ENCODE measurements around the gene CR1L. TPM values are rescaled to one million over a fixed set of nuclear protein-coding genes. Genes with fewer than 3 reads are reported as not detected.
"Not testable (repeated sequence)": the region's sequence is repeated elsewhere in the genome, so short reads cannot be mapped to it uniquely, and the experiment has no call there.

The CR1L gene
- total and polyA plus RNA-seq, 9 of the 15 experiments (the other 6 are each of a cell fraction or from before 2014, with no cell fraction given), result 10.1 to 74.8 (median 34.3) TPM

DNA sequence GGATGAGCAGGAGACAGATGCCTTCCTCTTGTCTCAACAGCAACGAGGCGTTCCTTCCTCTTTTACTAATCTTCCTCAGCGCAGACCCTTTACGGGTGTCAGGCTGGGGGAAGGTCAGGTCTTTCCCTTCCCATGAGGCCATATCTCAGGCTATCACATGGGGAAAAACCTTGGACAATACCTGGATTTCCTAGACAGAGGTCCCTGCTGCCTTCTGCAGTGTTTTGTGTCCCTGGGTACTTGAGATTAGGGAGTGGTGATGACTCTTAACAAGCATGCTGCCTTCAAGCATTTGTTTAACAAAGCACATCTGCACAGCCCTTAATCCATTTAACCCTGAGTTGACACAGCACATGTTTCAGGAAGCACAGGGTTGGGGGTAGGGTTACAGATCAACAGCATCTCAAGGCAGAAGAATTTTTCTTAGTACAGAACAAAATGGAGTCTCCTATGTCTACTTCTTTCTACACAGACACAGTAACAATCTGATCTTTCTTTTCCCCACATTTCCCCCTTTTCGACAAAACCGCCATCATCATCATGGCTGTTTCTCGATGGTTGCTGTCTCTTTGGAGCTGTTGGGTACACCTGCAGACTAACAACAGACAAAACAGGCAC, 9.3 kb upstream of the CR1L start (continued):
- TF ChIP-seq JUND (IDR thresholded peaks at IDR 0.05; ENCODE audit: borderline replicate concordance, low read depth, low read length), result peak; percentile 9; the same call in 1 of the 2 replicates
- TF ChIP-seq JUND (tag; IDR thresholded peaks at IDR 0.05; ENCODE audit: borderline replicate concordance, low read depth, low read length), result not testable (repeated sequence)
- peak; percentile 92 for TF ChIP-seq ZBTB17 (CRISPR knock-in tag; IDR thresholded peaks at IDR 0.05)
- peak; percentile 93 for TF ChIP-seq PHB2 (IDR thresholded peaks at IDR 0.05; ENCODE audit: low read depth)
- peak; percentile 62; the same call in 1 of the 2 replicates for TF ChIP-seq SMARCA5 (IDR thresholded peaks at IDR 0.05)
- peak; percentile 59; the same call in 1 of the 2 replicates for TF ChIP-seq MTA3 (IDR thresholded peaks at IDR 0.05; ENCODE audit: borderline replicate concordance)
- TF ChIP-seq ZNF175 (CRISPR knock-in tag; IDR thresholded peaks at IDR 0.05; ENCODE audit: low read depth), result peak; percentile 68; the same call in 1 of the 2 replicates
- TF ChIP-seq USF1 (CRISPR knock-in tag; IDR thresholded peaks at IDR 0.05), result 0 out of 2 replicates have a peak, but pooled peaks have one; percentile 50
- TF ChIP-seq ETV1 (tag; conservative IDR thresholded peaks at IDR 0.05; ENCODE audit: low read depth), result 0 out of 2 replicates have a peak, but pooled peaks have one; percentile 25
- peak; percentile 87 for TF ChIP-seq SMARCA4 (IDR thresholded peaks at IDR 0.05)
- peak; percentile 94; the same call in 1 of the 2 replicates for TF ChIP-seq CC2D1A (IDR thresholded peaks at IDR 0.05)
- TF ChIP-seq, protein P1, sequence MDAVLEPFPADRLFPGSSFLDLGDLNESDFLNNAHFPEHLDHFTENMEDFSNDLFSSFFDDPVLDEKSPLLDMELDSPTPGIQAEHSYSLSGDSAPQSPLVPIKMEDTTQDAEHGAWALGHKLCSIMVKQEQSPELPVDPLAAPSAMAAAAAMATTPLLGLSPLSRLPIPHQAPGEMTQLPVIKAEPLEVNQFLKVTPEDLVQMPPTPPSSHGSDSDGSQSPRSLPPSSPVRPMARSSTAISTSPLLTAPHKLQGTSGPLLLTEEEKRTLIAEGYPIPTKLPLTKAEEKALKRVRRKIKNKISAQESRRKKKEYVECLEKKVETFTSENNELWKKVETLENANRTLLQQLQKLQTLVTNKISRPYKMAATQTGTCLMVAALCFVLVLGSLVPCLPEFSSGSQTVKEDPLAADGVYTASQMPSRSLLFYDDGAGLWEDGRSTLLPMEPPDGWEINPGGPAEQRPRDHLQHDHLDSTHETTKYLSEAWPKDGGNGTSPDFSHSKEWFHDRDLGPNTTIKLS (IDR thresholded peaks at IDR 0.05; ENCODE audit: borderline replicate concordance, low read depth), result peak; percentile 17; the same call in 1 of the 2 replicates
- peak; percentile 66; the same call in 1 of the 2 replicates for TF ChIP-seq KHSRP (IDR thresholded peaks at IDR 0.05)
- peak; percentile 67; the same call in 1 of the 2 replicates for TF ChIP-seq DDX20 (tag; IDR thresholded peaks at IDR 0.05; ENCODE audit: low read depth)
- peak; percentile 89 for TF ChIP-seq HDAC3 (IDR thresholded peaks at IDR 0.05; ENCODE audit: borderline replicate concordance, partially characterized antibody)
- TF ChIP-seq RAD21 (CRISPR knock-in tag; conservative IDR thresholded peaks at IDR 0.05 in 1 of 2, IDR thresholded peaks at IDR 0.05 in 1 of 2), result peak in 1 of 2 experiments; percentile 35; a peak in 2 of 4 replicates
- 0 out of 2 replicates have a peak, but pooled peaks have one; percentile 36 for TF ChIP-seq RNF2 (IDR thresholded peaks at IDR 0.05)
- peak; percentile 6 to 79; a peak in 3 of 4 replicates for TF ChIP-seq TEAD1 (CRISPR knock-in tag; IDR thresholded peaks at IDR 0.05)
- TF ChIP-seq ZNF695 (CRISPR knock-in tag; IDR thresholded peaks at IDR 0.05), result 0 out of 2 replicates have a peak, but pooled peaks have one; percentile 25
- TF ChIP-seq ZNF140 (CRISPR knock-in tag; IDR thresholded peaks at IDR 0.05), result peak; percentile 71; the same call in 1 of the 2 replicates
- TF ChIP-seq, protein P2, sequence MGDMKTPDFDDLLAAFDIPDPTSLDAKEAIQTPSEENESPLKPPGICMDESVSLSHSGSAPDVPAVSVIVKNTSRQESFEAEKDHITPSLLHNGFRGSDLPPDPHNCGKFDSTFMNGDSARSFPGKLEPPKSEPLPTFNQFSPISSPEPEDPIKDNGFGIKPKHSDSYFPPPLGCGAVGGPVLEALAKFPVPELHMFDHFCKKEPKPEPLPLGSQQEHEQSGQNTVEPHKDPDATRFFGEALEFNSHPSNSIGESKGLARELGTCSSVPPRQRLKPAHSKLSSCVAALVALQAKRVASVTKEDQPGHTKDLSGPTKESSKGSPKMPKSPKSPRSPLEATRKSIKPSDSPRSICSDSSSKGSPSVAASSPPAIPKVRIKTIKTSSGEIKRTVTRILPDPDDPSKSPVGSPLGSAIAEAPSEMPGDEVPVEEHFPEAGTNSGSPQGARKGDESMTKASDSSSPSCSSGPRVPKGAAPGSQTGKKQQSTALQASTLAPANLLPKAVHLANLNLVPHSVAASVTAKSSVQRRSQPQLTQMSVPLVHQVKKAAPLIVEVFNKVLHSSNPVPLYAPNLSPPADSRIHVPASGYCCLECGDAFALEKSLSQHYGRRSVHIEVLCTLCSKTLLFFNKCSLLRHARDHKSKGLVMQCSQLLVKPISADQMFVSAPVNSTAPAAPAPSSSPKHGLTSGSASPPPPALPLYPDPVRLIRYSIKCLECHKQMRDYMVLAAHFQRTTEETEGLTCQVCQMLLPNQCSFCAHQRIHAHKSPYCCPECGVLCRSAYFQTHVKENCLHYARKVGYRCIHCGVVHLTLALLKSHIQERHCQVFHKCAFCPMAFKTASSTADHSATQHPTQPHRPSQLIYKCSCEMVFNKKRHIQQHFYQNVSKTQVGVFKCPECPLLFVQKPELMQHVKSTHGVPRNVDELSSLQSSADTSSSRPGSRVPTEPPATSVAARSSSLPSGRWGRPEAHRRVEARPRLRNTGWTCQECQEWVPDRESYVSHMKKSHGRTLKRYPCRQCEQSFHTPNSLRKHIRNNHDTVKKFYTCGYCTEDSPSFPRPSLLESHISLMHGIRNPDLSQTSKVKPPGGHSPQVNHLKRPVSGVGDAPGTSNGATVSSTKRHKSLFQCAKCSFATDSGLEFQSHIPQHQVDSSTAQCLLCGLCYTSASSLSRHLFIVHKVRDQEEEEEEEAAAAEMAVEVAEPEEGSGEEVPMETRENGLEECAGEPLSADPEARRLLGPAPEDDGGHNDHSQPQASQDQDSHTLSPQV (IDR thresholded peaks at IDR 0.05), result peak; percentile 99
- TF ChIP-seq HDAC8 (tag; IDR thresholded peaks at IDR 0.05), result peak; percentile 79; the same call in 1 of the 2 replicates
- peak; percentile 19; the same call in 1 of the 2 replicates for TF ChIP-seq ZNF347 (CRISPR knock-in tag; IDR thresholded peaks at IDR 0.05; ENCODE audit: low read depth)

Measured in K562 (cell line).